ENCODE data around the gene DNASE1L2.

Gene DNASE1L2

GRCh38 chr16:2204416-2205103 lies 31.7 kb upstream of the DNASE1L2 start:
- Histone ChIP-seq H3K4me1 (ENCODE audit: insufficient read depth, low read length, poor library complexity, severe bottlenecking) (no peaks in the 10 kb centered on the region), H3K79me2 (ENCODE audit: insufficient read depth, low read length) (peaks cover 6% of the 10 kb centered on the region; the same call in 1 of the 2 replicates), H3K36me3 (ENCODE audit: insufficient read depth, low read length) (no peaks in the 10 kb centered on the region), H3K9ac (ENCODE audit: low read depth, low read length, poor library complexity, severe bottlenecking) (peak overlapping the region; percentile 79), H3K4me2 (ENCODE audit: low read depth, low read length, poor library complexity, severe bottlenecking) (peak overlapping the region; percentile 81), H3F3A (ENCODE audit: low read depth) (no peaks in the 10 kb centered on the region), H3K27me3 (ENCODE audit: insufficient read depth, low read length, poor library complexity, severe bottlenecking) (no peaks in the 10 kb centered on the region), H2AFZ (ENCODE audit: low read length) (peak overlapping the region; percentile 71), H3K9me2 (replicated peaks; ENCODE audit: low read depth, low read length) (no peaks in the 10 kb centered on the region), H3K4me3 (ENCODE audit: low read length, poor library complexity, severe bottlenecking) (peak overlapping the region; percentile 82), H3K9me3 (ENCODE audit: insufficient read depth, low read depth, low read length) (no peaks in the 10 kb centered on the region), H4K20me1 (ENCODE audit: insufficient read depth, low read length, poor library complexity, severe bottlenecking) (no peaks in the 10 kb centered on the region)
- TF ChIP-seq CTCF (conservative IDR thresholded peaks at IDR 0.05; ENCODE audit: low read length), result no peak
- TF ChIP-seq EZH2phosphoT487 (IDR thresholded peaks at IDR 0.05; ENCODE audit: borderline replicate concordance), result no peak

DNA sequence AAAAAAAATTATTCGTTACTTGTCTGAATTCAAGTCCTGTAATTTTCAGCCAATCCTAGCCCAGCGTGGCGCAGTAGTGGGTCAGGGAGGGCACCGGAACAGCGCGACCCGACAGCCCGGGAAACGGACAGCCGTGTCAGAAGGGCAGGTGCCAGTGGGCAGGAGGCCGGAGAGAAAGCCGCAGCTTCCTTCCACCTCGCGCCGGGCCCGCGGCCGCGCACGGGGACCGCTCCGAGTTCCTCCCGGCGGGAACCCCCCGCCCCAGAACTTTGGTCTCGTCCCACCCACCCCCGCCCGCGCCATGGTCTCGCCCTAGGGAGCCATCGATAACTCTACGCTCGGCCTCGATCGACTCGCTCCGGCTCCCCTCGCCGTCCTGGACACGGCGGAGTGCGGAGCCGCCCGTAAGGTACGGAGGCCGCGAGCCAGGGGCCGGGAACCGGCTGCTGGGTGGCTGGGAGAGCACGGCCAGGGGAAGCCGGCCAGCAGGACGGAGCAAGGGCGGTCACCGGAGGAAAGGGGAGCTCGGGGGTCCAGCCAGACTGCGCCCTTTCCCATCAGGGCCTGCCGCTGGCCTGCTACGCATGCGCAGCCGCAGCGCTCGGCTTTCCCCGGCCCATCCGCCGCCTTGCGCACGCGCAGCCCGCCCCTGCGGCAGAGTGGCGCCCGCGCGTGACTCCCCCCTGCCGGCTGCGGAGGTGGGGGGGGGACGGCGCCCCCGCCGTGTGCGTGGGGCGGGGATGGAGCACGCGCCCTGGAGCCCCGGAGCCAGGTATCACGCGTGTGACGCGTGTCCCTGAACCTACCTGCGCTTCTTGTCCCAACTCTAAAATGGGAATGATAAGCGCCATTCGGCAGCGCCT lies 30.9 kb upstream of the DNASE1L2 start, which contains the start of gene MLST8:
MLST8 (plus strand) TSS at position 351 of the 863 bp plus-strand sequence. CDS start 632 bp downstream, outside the sequence.
- TF ChIP-seq CTCF (conservative IDR thresholded peaks at IDR 0.05; ENCODE audit: low read length) (no peak), EZH2phosphoT487 (IDR thresholded peaks at IDR 0.05; ENCODE audit: borderline replicate concordance) (no peak)
- Histone ChIP-seq H3K9me3 (ENCODE audit: insufficient read depth, low read depth, low read length) (no peaks in the 10 kb centered on the region), H3K36me3 (ENCODE audit: insufficient read depth, low read length) (no peaks in the 10 kb centered on the region), H3K9me2 (replicated peaks; ENCODE audit: low read depth, low read length) (no peaks in the 10 kb centered on the region), H3K4me3 (ENCODE audit: low read length, poor library complexity, severe bottlenecking) (peak within 1 kb of the TSS; percentile 82), H3K27me3 (ENCODE audit: insufficient read depth, low read length, poor library complexity, severe bottlenecking) (no peaks in the 10 kb centered on the region), H2AFZ (ENCODE audit: low read length) (peak within 1 kb of the TSS; percentile 83), H3F3A (ENCODE audit: low read depth) (no peaks in the 10 kb centered on the region), H3K79me2 (ENCODE audit: insufficient read depth, low read length) (peaks cover 6% of the 10 kb centered on the region; the same call in 1 of the 2 replicates), H3K4me2 (ENCODE audit: low read depth, low read length, poor library complexity, severe bottlenecking) (peak within 1 kb of the TSS; percentile 87), H4K20me1 (ENCODE audit: insufficient read depth, low read length, poor library complexity, severe bottlenecking) (no peaks in the 10 kb centered on the region), H3K9ac (ENCODE audit: low read depth, low read length, poor library complexity, severe bottlenecking) (peak within 1 kb of the TSS; percentile 79), H3K4me1 (ENCODE audit: insufficient read depth, low read length, poor library complexity, severe bottlenecking) (no peaks in the 10 kb centered on the region)

- H3K9me3 ChIP-seq (ENCODE audit: insufficient read depth, low read depth, low read length), result no peaks in the 10 kb centered on the region
- H4K20me1 ChIP-seq (ENCODE audit: insufficient read depth, low read length, poor library complexity, severe bottlenecking), result no peaks in the 10 kb centered on the region
- H2AFZ ChIP-seq (ENCODE audit: low read length), result peak overlapping the region; percentile 83; the same call in 1 of the 2 replicates
- no peaks in the 10 kb centered on the region for H3K9me2 ChIP-seq (replicated peaks; ENCODE audit: low read depth, low read length)
- peak overlapping the region; percentile 82 for H3K4me3 ChIP-seq (ENCODE audit: low read length, poor library complexity, severe bottlenecking)
- H3K9ac ChIP-seq (ENCODE audit: low read depth, low read length, poor library complexity, severe bottlenecking), result peak overlapping the region; percentile 79
- H3K4me1 ChIP-seq (ENCODE audit: insufficient read depth, low read length, poor library complexity, severe bottlenecking), result no peaks in the 10 kb centered on the region
- H3K4me2 ChIP-seq (ENCODE audit: low read depth, low read length, poor library complexity, severe bottlenecking), result peak overlapping the region; percentile 87
- no peaks in the 10 kb centered on the region for H3K27me3 ChIP-seq (ENCODE audit: insufficient read depth, low read length, poor library complexity, severe bottlenecking)
- no peaks in the 10 kb centered on the region for H3K36me3 ChIP-seq (ENCODE audit: insufficient read depth, low read length)
- TF ChIP-seq CTCF (conservative IDR thresholded peaks at IDR 0.05; ENCODE audit: low read length) (no peak), EZH2phosphoT487 (IDR thresholded peaks at IDR 0.05; ENCODE audit: borderline replicate concordance) (no peak)
- H3K79me2 ChIP-seq (ENCODE audit: insufficient read depth, low read length), result peaks cover 6% of the 10 kb centered on the region; the same call in 1 of the 2 replicates
- H3F3A ChIP-seq (ENCODE audit: low read depth), result no peaks in the 10 kb centered on the region
Measured at GRCh38 chr16:2205967-2206313, 30.3 kb upstream of the DNASE1L2 start.
